Naive thymus-derived CD4-positive, alpha-beta T cell (primary cell): ENCODE measurements around the gene MIS12. TPM values are rescaled to one million over a fixed set of nuclear protein-coding genes. Genes with fewer than 3 reads are reported as not detected.

Source experiments
- polyA plus RNA-seq, 2 donors: library from polyadenylated mRNA; unstranded; fragments of 300-500 nt; fragmentation: Illumina TruSeq; gene quantifications; one replicate each; pipeline ENCODE4 v1.2.3, GENCODE V29; 2021
- total RNA-seq, 6 experiments: library from RNA in 5 of 6; stranded (reverse) in 5 of 6; gene quantifications; 1 replicate in 5 of 6; 2 replicates in 1 of 6; pipeline ENCODE4 v1.2.3 and lab custom pipeline; 2021 to 2026

The MIS12 gene
- total and polyA plus RNA-seq, 7 experiments from 2014 or later = 16.3 to 53.6 (median 26.9) TPM

Other genes starting within 250 kb of the MIS12 start
- gene RABEP1, start 204.3 kb upstream of the MIS12 start, total RNA-seq = 10 to 100 TPM; 37.3 to 58.5 (median 44.6) TPM
- gene RABEP1, start 204.3 kb upstream of the MIS12 start, polyA plus RNA-seq = 10 to 100 TPM; 26.2 to 35.9 TPM
- 100 to 1,000 TPM in 4 of 5 experiments, 10 to 100 TPM in 1; 85.7 to 135 (median 111) TPM for gene NUP88, start 66.9 kb upstream of the MIS12 start, total RNA-seq
- gene NUP88, start 66.9 kb upstream of the MIS12 start, polyA plus RNA-seq = 100 to 1,000 TPM in 1 of 2 donors, 10 to 100 TPM in 1; 96.0 to 148 TPM
- gene RPAIN, start 66.4 kb upstream of the MIS12 start, total RNA-seq = 10 to 100 TPM; 54.2 to 81.1 (median 75.1) TPM
- gene RPAIN, start 66.4 kb upstream of the MIS12 start, polyA plus RNA-seq = 10 to 100 TPM; 30.4 to 35.8 TPM
- gene C1QBP, start 47.4 kb upstream of the MIS12 start, total RNA-seq = 100 to 1,000 TPM in 1 of 5 experiments, 10 to 100 TPM in 4; 58.0 to 162 (median 82.3) TPM
- 100 to 1,000 TPM; 276 to 294 TPM for gene C1QBP, start 47.4 kb upstream of the MIS12 start, polyA plus RNA-seq
- 10 to 100 TPM in 3 of 5 experiments, 1 to 10 TPM in 2; 7.1 to 19.1 (median 11.3) TPM for gene DHX33, start 17.6 kb upstream of the MIS12 start, total RNA-seq
- under 1 TPM; 0.95 to 0.99 TPM for gene DHX33, start 17.6 kb upstream of the MIS12 start, polyA plus RNA-seq
- 10 to 100 TPM; 63.4 to 84.4 (median 80.4) TPM for gene DERL2, start 388 bp upstream of the MIS12 start, total RNA-seq
- gene DERL2, start 388 bp upstream of the MIS12 start, polyA plus RNA-seq = 10 to 100 TPM; 50.2 to 59.1 TPM
- 100 to 1,000 TPM in 4 of 5 experiments, 10 to 100 TPM in 1; 86.6 to 360 (median 259) TPM for gene NLRP1, start 97.9 kb downstream of the MIS12 start, total RNA-seq
- gene NLRP1, start 97.9 kb downstream of the MIS12 start, polyA plus RNA-seq = 10 to 100 TPM; 27.7 to 60.7 TPM